Muscle layer of duodenum (tissue), 2 donors: ENCODE measurements around the gene SYVN1.

Experiments
- H3K27ac ChIP-seq: one replicate; pipeline ENCODE4 v1.7.0; 2013; ENCODE audit warnings: mild to moderate bottlenecking, low read length
- H3K27me3 ChIP-seq: one replicate; pipeline ENCODE4 v1.7.0; 2013; ENCODE audit warnings: low read depth, mild to moderate bottlenecking, control low read depth, low read length
- H3K36me3 ChIP-seq, 2 donors: one replicate each; pipeline ENCODE4 v1.7.0; 2013; ENCODE audit warnings: low read length in 2 of 2, control low read depth in 1 of 2, mild to moderate bottlenecking in 1 of 2; ENCODE audit not compliant: insufficient read depth in 2 of 2, control insufficient read depth in 1 of 2
- H3K4me1 ChIP-seq, 2 donors: one replicate each; pipeline ENCODE4 v1.7.0; 2013; ENCODE audit warnings: low read length in 2 of 2, mild to moderate bottlenecking in 2 of 2, control low read depth in 1 of 2, moderate library complexity in 1 of 2; ENCODE audit not compliant: insufficient read depth in 2 of 2, control insufficient read depth in 1 of 2
- H3K4me3 ChIP-seq, 2 donors: one replicate each; pipeline ENCODE4 v1.7.0; 2013; ENCODE audit warnings: low read length in 2 of 2, low read depth in 1 of 2, mild to moderate bottlenecking in 1 of 2
- H3K9me3 ChIP-seq, 2 donors: one replicate each; pipeline ENCODE4 v1.7.0; 2013; ENCODE audit warnings: low read length in 2 of 2, control low read depth in 1 of 2, mild to moderate bottlenecking in 1 of 2; ENCODE audit not compliant: control insufficient read depth in 1 of 2
- donor health status: healthy.

The SYVN1 gene

DNA sequence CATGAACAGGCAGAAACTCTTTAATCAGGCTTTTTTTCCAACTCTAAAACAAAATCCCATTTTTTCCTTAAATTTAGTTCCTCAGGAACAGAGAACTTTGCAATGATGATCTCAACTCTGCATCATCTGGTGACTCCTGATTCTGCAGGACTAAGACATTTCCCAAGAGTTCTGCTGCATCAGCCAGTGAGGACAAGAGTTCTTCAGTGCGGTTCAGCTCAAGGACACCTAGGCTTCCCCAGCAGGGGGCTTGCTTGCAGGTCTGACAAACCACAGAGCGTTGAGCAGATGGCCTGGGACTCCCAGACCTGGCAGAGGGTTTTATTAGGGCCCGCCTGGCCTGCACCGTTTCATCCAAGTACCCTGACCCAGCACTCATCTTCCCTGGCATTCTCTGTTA lies 56.9 kb downstream of the SYVN1 start:
- no peak overlapping the region for H3K4me3 ChIP-seq
- H3K36me3 ChIP-seq, result no peaks in the 10 kb centered on the region
- H3K4me1 ChIP-seq, result no peaks in the 10 kb centered on the region
- no peak overlapping the region for H3K27ac ChIP-seq
- H3K9me3 ChIP-seq, result no peaks in the 10 kb centered on the region
- no peaks in the 10 kb centered on the region for H3K27me3 ChIP-seq
